Mesenchymal stem cell (in vitro differentiated cells and primary cell): ENCODE measurements around the gene CROCC.

ENCODE experiments used
- DNase-seq: peaks from one replicate; pipeline ENCODE4 v3.0.0-alpha.2; 2013
- H2AFZ ChIP-seq: one replicate; pipeline ENCODE4 v1.6.1; 2013; ENCODE audit warnings: low read depth, mild to moderate bottlenecking, control low read depth, inconsistent platforms, low read length, moderate library complexity
- H2AK5ac ChIP-seq: 2 replicates; pipeline ENCODE4 v1.6.1; 2013; ENCODE audit warnings: low read length, moderate library complexity, mild to moderate bottlenecking, inconsistent platforms; ENCODE audit not compliant: severe bottlenecking
- H2BK120ac ChIP-seq: one replicate; pipeline ENCODE4 v1.6.1; 2013; ENCODE audit warnings: low read depth, mild to moderate bottlenecking, inconsistent platforms, low read length, moderate library complexity
- H2BK12ac ChIP-seq, 2 experiments: one replicate each; pipeline ENCODE4 v1.6.1; 2013; ENCODE audit warnings: inconsistent platforms in 2 of 2, low read length in 2 of 2, mild to moderate bottlenecking in 2 of 2, moderate library complexity in 2 of 2, control low read depth in 1 of 2
- H2BK15ac ChIP-seq: one replicate; pipeline ENCODE4 v1.6.1; 2013; ENCODE audit warnings: mild to moderate bottlenecking, low read depth, inconsistent platforms; ENCODE audit not compliant: poor library complexity, severe bottlenecking
- H2BK5ac ChIP-seq: 2 replicates; pipeline ENCODE4 v1.6.1; 2013; ENCODE audit warnings: low read depth, mild to moderate bottlenecking, low read length, control low read depth, inconsistent platforms; ENCODE audit not compliant: poor library complexity, severe bottlenecking
- H3K14ac ChIP-seq, 2 experiments: one replicate each; pipeline ENCODE4 v1.6.1; 2013; ENCODE audit warnings: inconsistent platforms in 2 of 2, low read length in 2 of 2, control low read depth in 1 of 2, mild to moderate bottlenecking in 1 of 2, moderate library complexity in 1 of 2
- H3K18ac ChIP-seq, 2 experiments: one replicate each; pipeline ENCODE4 v1.6.1; 2013; ENCODE audit warnings: inconsistent platforms in 2 of 2, low read length in 2 of 2, control low read depth in 1 of 2, low read depth in 1 of 2, mild to moderate bottlenecking in 1 of 2
- H3K23ac ChIP-seq, 2 experiments: one replicate each; pipeline ENCODE4 v1.6.1; 2013; ENCODE audit warnings: inconsistent platforms in 2 of 2, low read length in 2 of 2, mild to moderate bottlenecking in 2 of 2, moderate library complexity in 2 of 2, control low read depth in 1 of 2
- H3K27ac ChIP-seq: 2 replicates; pipeline ENCODE4 v1.5.1; 2013; ENCODE audit warnings: mild to moderate bottlenecking, moderate library complexity, low read length, control low read depth, inconsistent platforms; ENCODE audit not compliant: poor library complexity, severe bottlenecking
- H3K27me3 ChIP-seq, 2 experiments: 2 replicates each; pipeline versions ENCODE4 v1.6.1 to v1.7.0; 2013; ENCODE audit warnings: low read length in 2 of 2, mild to moderate bottlenecking in 2 of 2, moderate library complexity in 2 of 2, control low read depth in 1 of 2, inconsistent platforms in 1 of 2; ENCODE audit not compliant: control insufficient read depth in 1 of 2, insufficient read depth in 1 of 2
- H3K36me3 ChIP-seq, 2 experiments: 2 replicates each; pipeline versions ENCODE4 v1.6.1 to v1.7.0; 2013; ENCODE audit warnings: low read length in 2 of 2, control low read depth in 1 of 2, inconsistent platforms in 1 of 2, low read depth in 1 of 2, mild to moderate bottlenecking in 1 of 2; ENCODE audit not compliant: insufficient read depth in 2 of 2, control insufficient read depth in 1 of 2
- H3K4ac ChIP-seq, 2 experiments: one replicate each; pipeline ENCODE4 v1.6.1; 2013; ENCODE audit warnings: inconsistent platforms in 2 of 2, low read length in 2 of 2, mild to moderate bottlenecking in 2 of 2, moderate library complexity in 2 of 2, control low read depth in 1 of 2, low read depth in 1 of 2
- H3K4me1 ChIP-seq: 2 replicates; pipeline ENCODE4 v1.6.1; 2013; ENCODE audit warnings: low read depth, low read length, control low read depth; ENCODE audit not compliant: control insufficient read depth, insufficient read depth
- H3K4me2 ChIP-seq: 2 replicates; pipeline ENCODE4 v1.6.1; 2013; ENCODE audit warnings: low read length, mild to moderate bottlenecking, inconsistent platforms; ENCODE audit not compliant: poor library complexity, severe bottlenecking
- H3K4me3 ChIP-seq, 2 experiments: 2 replicates each; pipeline versions ENCODE4 v1.5.1 to v1.7.0; 2013; ENCODE audit warnings: low read length in 2 of 2, mild to moderate bottlenecking in 2 of 2, control low read depth in 1 of 2, low read depth in 1 of 2; ENCODE audit not compliant: insufficient read depth in 1 of 2
- H3K79me1 ChIP-seq: replicated peaks from 2 replicates; pipeline ENCODE4 v1.6.1; 2013; ENCODE audit warnings: mild to moderate bottlenecking, control low read depth, low read length, inconsistent platforms; ENCODE audit not compliant: poor library complexity, severe bottlenecking
- H3K9ac ChIP-seq: 2 replicates; pipeline ENCODE4 v1.7.0; 2013; ENCODE audit warnings: mild to moderate bottlenecking, low read length, moderate library complexity
- H3K9me3 ChIP-seq: 2 replicates; pipeline ENCODE4 v1.7.0; 2013; ENCODE audit warnings: mild to moderate bottlenecking, low read length; ENCODE audit not compliant: control insufficient read depth
- H4K8ac ChIP-seq: one replicate; pipeline ENCODE4 v1.6.1; 2013; ENCODE audit warnings: inconsistent platforms, mild to moderate bottlenecking, low read length, moderate library complexity
- H4K91ac ChIP-seq: one replicate; pipeline ENCODE4 v1.6.1; 2013; ENCODE audit warnings: mild to moderate bottlenecking, low read length, inconsistent platforms
- WGBS: methylation state at CpG from one replicate; pipeline ENCODE4 v1.1.7; 2013; ENCODE audit warnings: mixed read lengths; 5-methylcytosine and 5-hydroxymethylcytosine counted together

CROCC gene

DNA sequence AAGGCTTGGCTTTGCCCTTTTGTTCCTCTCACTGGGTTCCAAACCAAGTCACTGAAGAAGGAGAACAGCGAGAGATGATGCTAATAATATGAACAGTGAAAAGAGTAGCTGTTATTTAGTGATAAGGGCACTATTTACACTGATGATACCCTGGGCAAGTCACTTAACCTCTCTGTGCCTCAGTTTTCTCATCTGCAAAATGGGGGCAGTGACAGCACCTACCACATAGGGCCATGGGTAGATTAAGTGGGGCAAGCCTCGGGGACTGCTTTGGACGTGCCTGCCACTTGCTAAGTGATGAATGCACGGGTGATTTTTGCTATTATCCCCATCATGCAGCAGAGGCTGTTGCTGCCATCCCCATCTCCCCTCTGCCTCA lies 80.8 kb downstream of the CROCC start:
- DNase-seq, result no peak
- Histone ChIP-seq H3K27ac (no peak overlapping the region), H3K9ac (no peak overlapping the region), H3K79me1 (peaks cover 44% of the 10 kb centered on the region), H3K18ac (no peak overlapping the region), H3K27me3 (no peaks in the 10 kb centered on the region), H3K9me3 (no peaks in the 10 kb centered on the region), H3K4me3 (no peak overlapping the region), H2BK15ac (no peak overlapping the region), H3K14ac (no peak overlapping the region), H2BK12ac (no peak overlapping the region), H2BK5ac (no peak overlapping the region), H4K91ac (no peak overlapping the region), H2BK120ac (no peak overlapping the region), H2AK5ac (no peak overlapping the region), H3K23ac (no peak overlapping the region), H3K4ac (no peak overlapping the region), H3K4me2 (no peak overlapping the region), H2AFZ (no peak overlapping the region), H3K36me3 (peaks cover 51 to 89% of the 10 kb centered on the region in 2 experiments), H4K8ac (no peak overlapping the region), H3K4me1 (peaks cover 8% of the 10 kb centered on the region)
- 100% methylated on average over 4 of the region's 4 CpGs for WGBS

DNA sequence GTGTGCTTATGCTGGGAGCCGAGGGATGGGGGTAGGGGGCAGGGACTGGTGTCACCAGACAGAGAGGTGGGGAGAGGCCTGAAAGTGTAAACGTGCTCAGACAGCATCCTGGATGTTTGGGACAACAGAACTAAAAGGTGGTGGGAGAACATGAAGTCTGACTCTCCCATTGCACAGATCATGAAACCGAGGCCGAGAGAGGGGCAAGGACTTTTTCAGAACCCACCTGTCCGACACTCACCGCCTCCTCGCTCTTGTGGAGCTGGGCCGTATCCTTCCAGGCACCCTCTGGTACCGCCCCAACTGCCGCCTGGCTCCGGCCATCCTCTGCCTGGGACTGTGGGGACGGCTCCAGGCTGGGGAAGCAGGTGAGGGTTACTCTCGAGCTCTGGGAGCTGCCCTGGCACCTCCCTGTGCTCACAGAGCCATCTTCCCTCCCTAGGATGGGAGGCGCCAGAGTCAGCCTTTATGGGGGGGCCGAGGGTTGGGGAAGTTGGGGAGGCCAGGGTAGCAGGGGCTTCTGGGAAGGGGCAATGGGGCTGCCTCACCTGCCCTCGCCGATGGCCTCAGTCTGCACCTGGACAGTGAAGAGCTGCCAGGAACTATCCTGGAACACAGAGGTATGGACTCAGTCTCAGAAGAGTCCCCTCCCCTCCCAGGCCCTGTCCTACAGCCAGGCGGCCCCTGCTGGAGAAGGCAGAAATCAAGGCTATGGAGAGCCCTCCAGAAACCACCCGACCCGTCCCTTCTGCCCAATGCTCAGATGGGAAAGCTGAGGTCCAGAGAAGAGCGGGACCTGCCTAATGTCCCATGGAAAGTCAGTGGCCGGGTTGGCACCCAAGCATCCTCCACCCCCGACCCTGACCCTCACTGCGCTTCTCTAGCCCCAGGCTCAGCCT lies 83.0 kb downstream of the CROCC start:
- no peak overlapping the region for H2AK5ac ChIP-seq
- peaks cover 15% of the 10 kb centered on the region for H3K4me1 ChIP-seq
- H3K27ac ChIP-seq, result no peak overlapping the region
- 95% methylated on average over 21 of the region's 24 CpGs for WGBS
- no peak overlapping the region for H2AFZ ChIP-seq
- H3K14ac ChIP-seq, result no peak overlapping the region
- H2BK12ac ChIP-seq, result no peak overlapping the region
- no peak overlapping the region for H3K4me2 ChIP-seq
- H3K9ac ChIP-seq, result peak overlapping the region; percentile 53
- no peak overlapping the region for H3K4me3 ChIP-seq
- DNase-seq, result no peak
- H2BK15ac ChIP-seq, result no peak overlapping the region
- H3K4ac ChIP-seq, result no peak overlapping the region
- H4K8ac ChIP-seq, result no peak overlapping the region
- H3K36me3 ChIP-seq, result peaks cover 37 to 71% of the 10 kb centered on the region in 2 experiments
- no peak overlapping the region for H3K23ac ChIP-seq
- no peaks in the 10 kb centered on the region for H3K27me3 ChIP-seq
- H3K18ac ChIP-seq, result no peak overlapping the region
- no peak overlapping the region for H2BK120ac ChIP-seq
- no peak overlapping the region for H4K91ac ChIP-seq
- H3K79me1 ChIP-seq, result peaks cover 34% of the 10 kb centered on the region
- H2BK5ac ChIP-seq, result no peak overlapping the region
- H3K9me3 ChIP-seq, result no peaks in the 10 kb centered on the region

DNA sequence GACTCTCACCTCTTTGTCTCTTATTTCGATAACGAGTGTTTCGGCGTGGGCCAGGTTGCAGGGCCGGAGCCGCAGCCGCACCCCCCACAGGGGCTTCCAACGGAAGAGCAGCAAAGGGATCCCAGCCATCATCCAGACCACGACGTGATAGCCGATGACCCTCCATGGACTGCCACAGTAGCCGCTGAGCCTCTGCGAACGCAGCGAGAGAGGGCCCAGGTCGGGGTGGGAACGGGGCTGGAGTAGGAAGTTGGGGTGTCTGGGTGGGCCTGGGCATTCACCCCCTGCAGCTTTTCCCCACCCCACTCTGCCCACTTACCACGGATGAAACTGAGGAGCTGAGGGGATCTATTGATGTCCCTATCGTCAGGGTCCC lies 83.6 kb downstream of the CROCC start:
- Histone ChIP-seq H3K18ac (no peak overlapping the region), H3K4ac (no peak overlapping the region), H2AK5ac (no peak overlapping the region), H3K9me3 (no peaks in the 10 kb centered on the region), H3K27me3 (no peaks in the 10 kb centered on the region), H4K8ac (no peak overlapping the region), H2BK120ac (no peak overlapping the region), H3K4me1 (peaks cover 19% of the 10 kb centered on the region), H3K4me2 (no peak overlapping the region), H2BK15ac (no peak overlapping the region), H2BK5ac (no peak overlapping the region), H3K9ac (no peak overlapping the region), H3K27ac (no peak overlapping the region), H4K91ac (no peak overlapping the region), H3K23ac (no peak overlapping the region), H3K14ac (no peak overlapping the region), H2AFZ (no peak overlapping the region), H3K79me1 (peaks cover 29% of the 10 kb centered on the region), H3K4me3 (no peak overlapping the region), H2BK12ac (no peak overlapping the region), H3K36me3 (peaks cover 35 to 65% of the 10 kb centered on the region in 2 experiments)
- WGBS, result 94% methylated on average over 19 of the region's 19 CpGs
- DNase-seq, result no peak

GRCh38 chr1:17007121-17007520 lies 85.4 kb downstream of the CROCC start:
- Histone ChIP-seq H3K9ac (no peak overlapping the region), H4K91ac (no peak overlapping the region), H3K4ac (no peak overlapping the region), H3K4me2 (no peak overlapping the region), H2BK15ac (no peak overlapping the region), H3K23ac (no peak overlapping the region), H3K4me1 (peaks cover 26% of the 10 kb centered on the region), H2BK5ac (no peak overlapping the region), H2AFZ (no peak overlapping the region), H3K18ac (no peak overlapping the region), H3K27ac (no peak overlapping the region), H3K36me3 (peaks cover 26 to 47% of the 10 kb centered on the region in 2 experiments), H3K27me3 (no peaks in the 10 kb centered on the region), H3K14ac (no peak overlapping the region), H3K4me3 (no peak overlapping the region), H2BK120ac (no peak overlapping the region), H2AK5ac (no peak overlapping the region), H3K79me1 (peaks cover 18% of the 10 kb centered on the region), H4K8ac (no peak overlapping the region), H2BK12ac (no peak overlapping the region), H3K9me3 (no peaks in the 10 kb centered on the region)
- no peak for DNase-seq
- WGBS, result 88% methylated on average over 8 of the region's 8 CpGs
